ENCODE measurements around the gene POC1A.

The POC1A gene

GRCh38 chr3:52083556-52084087 is 70.6 kb downstream of the POC1A start:
- no peak overlapping the region for H3K4me3 ChIP-seq (IDR thresholded peaks at IDR 0.05; ENCODE audit: insufficient read depth, low read depth, low read length)
- H4K20me1 ChIP-seq (ENCODE audit: insufficient read depth) = no peaks in the 10 kb centered on the region
- no peak overlapping the region for H3K27ac ChIP-seq
- H3K79me2 ChIP-seq (ENCODE audit: insufficient read depth, low read depth) = no peaks in the 10 kb centered on the region
- H3K9ac ChIP-seq = no peak overlapping the region
- H3K4me1 ChIP-seq (ENCODE audit: low read depth, poor library complexity, severe bottlenecking) = no peaks in the 10 kb centered on the region
- H3K27me3 ChIP-seq (ENCODE audit: insufficient read depth, low read depth) = no peaks in the 10 kb centered on the region
- no peaks in the 10 kb centered on the region for H3K36me3 ChIP-seq (ENCODE audit: insufficient read depth)
- no peak overlapping the region for H2AFZ ChIP-seq (ENCODE audit: low read depth)
- no peak overlapping the region for H3K4me2 ChIP-seq
- TF ChIP-seq CTCF (conservative IDR thresholded peaks at IDR 0.05; ENCODE audit: low read depth, low read length) = no peak

GRCh38 chr3:52082951-52083350 is 71.3 kb downstream of the POC1A start:
- no peak overlapping the region for H2AFZ ChIP-seq (ENCODE audit: low read depth)
- no peak overlapping the region for H3K4me3 ChIP-seq (IDR thresholded peaks at IDR 0.05; ENCODE audit: insufficient read depth, low read depth, low read length)
- no peak for TF ChIP-seq CTCF (conservative IDR thresholded peaks at IDR 0.05; ENCODE audit: low read depth, low read length)
- no peaks in the 10 kb centered on the region for H3K4me1 ChIP-seq (ENCODE audit: low read depth, poor library complexity, severe bottlenecking)
- H3K27me3 ChIP-seq (ENCODE audit: insufficient read depth, low read depth) = no peaks in the 10 kb centered on the region
- no peak overlapping the region for H3K9ac ChIP-seq
- no peaks in the 10 kb centered on the region for H3K79me2 ChIP-seq (ENCODE audit: insufficient read depth, low read depth)
- no peak overlapping the region for H3K27ac ChIP-seq
- H4K20me1 ChIP-seq (ENCODE audit: insufficient read depth) = no peaks in the 10 kb centered on the region
- H3K36me3 ChIP-seq (ENCODE audit: insufficient read depth) = no peaks in the 10 kb centered on the region
- no peak overlapping the region for H3K4me2 ChIP-seq

GRCh38 chr3:52080830-52081719 is 73.1 kb downstream of the POC1A start:
- TF ChIP-seq CTCF (conservative IDR thresholded peaks at IDR 0.05; ENCODE audit: low read depth, low read length) = no peak
- Histone ChIP-seq H3K36me3 (ENCODE audit: insufficient read depth) (no peaks in the 10 kb centered on the region), H3K79me2 (ENCODE audit: insufficient read depth, low read depth) (no peaks in the 10 kb centered on the region), H3K4me3 (IDR thresholded peaks at IDR 0.05; ENCODE audit: insufficient read depth, low read depth, low read length) (no peak overlapping the region), H3K4me2 (no peak overlapping the region), H3K9ac (no peak overlapping the region), H3K27ac (no peak overlapping the region), H2AFZ (ENCODE audit: low read depth) (no peak overlapping the region), H4K20me1 (ENCODE audit: insufficient read depth) (no peaks in the 10 kb centered on the region), H3K4me1 (ENCODE audit: low read depth, poor library complexity, severe bottlenecking) (no peaks in the 10 kb centered on the region), H3K27me3 (ENCODE audit: insufficient read depth, low read depth) (no peaks in the 10 kb centered on the region)

- no peaks in the 10 kb centered on the region for H3K4me1 ChIP-seq (ENCODE audit: low read depth, poor library complexity, severe bottlenecking)
- H3K36me3 ChIP-seq (ENCODE audit: insufficient read depth) = no peaks in the 10 kb centered on the region
- no peak overlapping the region for H3K27ac ChIP-seq
- no peak overlapping the region for H2AFZ ChIP-seq (ENCODE audit: low read depth)
- no peak overlapping the region for H3K9ac ChIP-seq
- H4K20me1 ChIP-seq (ENCODE audit: insufficient read depth) = no peaks in the 10 kb centered on the region
- no peak for TF ChIP-seq CTCF (conservative IDR thresholded peaks at IDR 0.05; ENCODE audit: low read depth, low read length)
- H3K79me2 ChIP-seq (ENCODE audit: insufficient read depth, low read depth) = no peaks in the 10 kb centered on the region
- no peak overlapping the region for H3K4me3 ChIP-seq (IDR thresholded peaks at IDR 0.05; ENCODE audit: insufficient read depth, low read depth, low read length)
- no peak overlapping the region for H3K4me2 ChIP-seq
- H3K27me3 ChIP-seq (ENCODE audit: insufficient read depth, low read depth) = no peaks in the 10 kb centered on the region
These were observed 74.3 kb downstream of the POC1A start for GRCh38 chr3:52079958-52080357.

All from KMS-11 (cell line).